Stromal cell of bone marrow (primary cell): Measurements from ENCODE around the gene GFI1B.
A peak's percentile ranks its signal among the peaks of the same experiment; 100 is the strongest.
"Not testable (repeated sequence)": the region's sequence is repeated elsewhere in the genome, so short reads cannot be mapped to it uniquely, and the experiment has no call there.

ENCODE experiments used
- DNase-seq: peaks from one replicate; pipeline ENCODE4 v3.0.0-alpha.2; 2012; ENCODE audit warnings: low read depth

Gene GFI1B

GRCh38 chr9:132978451-132979131, at the start of gene GFI1B:
Gene GFI1B, plus strand, starts transcription at chr9:132978694. Its CDS starts 7,985 bp downstream, at chr9:132986679.
- no peak for DNase-seq

- no peak for DNase-seq
These were observed 47.2 kb upstream of the GFI1B start for GRCh38 chr9:132931178-132931735.

DNA sequence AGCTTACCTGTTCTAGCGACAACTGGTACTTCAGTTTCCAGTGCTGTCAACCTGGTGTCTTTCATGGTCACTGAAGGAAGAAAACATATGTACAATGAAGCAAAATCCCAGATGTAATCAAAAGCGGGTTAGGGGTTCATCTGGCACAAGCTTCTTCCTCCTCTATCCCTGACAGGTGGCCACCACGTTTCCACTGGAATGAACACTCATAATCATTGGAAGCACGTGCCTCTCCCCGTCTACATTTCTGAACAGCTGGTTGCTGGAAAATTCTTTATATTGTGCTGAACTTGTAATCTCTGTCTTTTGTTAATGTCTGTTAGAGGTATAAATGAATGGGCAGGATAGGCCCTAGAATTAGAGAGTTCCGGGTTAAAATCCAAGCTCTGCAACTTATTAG, 43.5 kb upstream of the GFI1B start:
- no peak for DNase-seq

DNA sequence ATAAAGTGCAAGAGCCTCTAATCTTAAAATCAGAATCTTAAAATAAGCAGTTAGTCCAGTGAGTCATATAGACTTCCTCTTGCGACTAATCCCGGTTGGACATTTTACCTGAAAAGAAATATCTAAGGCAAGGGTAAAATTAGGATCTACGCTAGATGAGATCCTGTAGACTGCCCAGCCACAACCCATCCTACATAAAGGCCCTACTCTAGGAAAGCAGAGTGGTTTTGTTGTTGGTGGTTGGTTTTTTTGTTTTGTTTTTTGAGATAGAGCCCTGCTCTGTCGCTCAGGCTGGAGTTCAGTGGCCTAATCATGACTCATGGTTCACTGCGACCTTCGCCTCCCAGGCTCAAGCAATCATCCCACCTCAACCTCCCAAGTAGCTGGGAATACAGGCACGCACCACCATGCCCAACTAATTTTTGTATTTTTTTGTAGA, 41.0 kb upstream of the GFI1B start:
- DNase-seq = no peak

DNA sequence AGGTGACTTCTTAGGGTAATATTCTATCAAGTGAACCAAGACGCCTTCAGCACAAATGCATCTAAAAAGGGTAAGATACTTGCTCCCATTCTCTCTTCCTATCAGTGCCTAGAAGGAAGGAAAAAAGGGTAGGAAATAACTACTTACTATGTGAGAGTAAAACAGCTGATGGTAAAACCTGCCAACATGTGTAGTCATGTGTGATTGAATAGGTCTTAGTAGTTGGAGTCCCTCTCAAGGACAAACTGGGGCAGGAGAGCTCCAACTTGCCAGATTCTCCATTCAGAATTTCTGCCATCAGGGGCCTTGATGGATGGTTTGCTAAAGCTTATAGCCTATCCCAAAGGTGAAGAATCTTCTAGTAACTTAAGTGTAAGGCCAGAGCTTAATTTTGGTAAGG, 39.3 kb upstream of the GFI1B start:
- no peak for DNase-seq

- no peak for DNase-seq
These were observed 35.8 kb upstream of the GFI1B start for GRCh38 chr9:132942541-132943182.

- DNase-seq = no peak
These were observed 34.7 kb upstream of the GFI1B start for GRCh38 chr9:132943651-132944293.

DNA sequence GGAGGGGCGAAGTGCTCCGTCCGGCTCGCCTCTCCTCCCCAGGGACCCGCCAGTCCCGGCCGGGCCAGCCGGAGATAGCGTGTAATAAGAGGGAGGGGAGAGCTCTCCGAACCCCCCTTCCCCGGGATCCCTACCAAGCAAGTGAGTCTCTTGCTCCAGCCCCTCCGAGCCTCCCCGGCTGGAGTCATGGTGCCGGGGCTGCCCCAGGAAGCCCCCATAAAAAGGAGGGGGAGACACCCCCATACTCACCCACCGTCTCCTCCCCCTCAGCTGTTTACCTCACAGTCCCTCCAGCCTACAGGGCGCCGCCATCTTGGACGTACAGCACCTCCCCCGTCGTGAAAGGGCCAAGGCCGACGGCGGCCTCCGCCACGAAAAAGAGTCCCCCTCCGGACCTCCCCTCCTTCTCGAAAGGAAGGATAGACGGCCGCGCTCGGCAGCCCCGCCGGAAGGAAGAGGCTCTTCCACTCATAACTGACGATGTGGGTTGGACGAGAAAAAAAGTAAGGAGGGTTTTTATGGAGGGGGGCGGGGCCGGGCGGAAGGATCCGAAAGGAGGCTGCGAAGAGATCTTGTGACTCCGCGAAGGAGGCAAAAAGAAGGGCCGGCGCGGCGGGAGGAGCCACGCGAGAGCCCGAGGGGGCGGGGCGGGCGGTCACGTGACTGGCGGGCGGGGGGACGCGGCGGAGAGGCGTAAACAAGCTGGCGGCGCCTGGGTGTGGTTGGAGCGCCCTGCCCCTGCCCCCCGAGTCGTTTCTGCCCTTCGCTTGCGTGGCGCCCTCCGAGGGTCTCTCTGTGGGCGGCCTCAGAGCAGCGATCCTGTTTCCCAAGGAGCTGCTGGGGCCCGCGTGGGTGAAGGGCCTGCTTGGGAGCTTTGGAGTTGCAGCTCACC, 34.0 kb upstream of the GFI1B start, which contains the start of gene TSC1:
TSC1 (minus strand) TSS at position 323 of the 892 bp plus-strand sequence. CDS start 15,744 bp downstream, outside the sequence.
- DNase-seq = peak; percentile 91

GRCh38 chr9:132945186-132946130, 33.0 kb upstream of the GFI1B start:
- no peak for DNase-seq

DNA sequence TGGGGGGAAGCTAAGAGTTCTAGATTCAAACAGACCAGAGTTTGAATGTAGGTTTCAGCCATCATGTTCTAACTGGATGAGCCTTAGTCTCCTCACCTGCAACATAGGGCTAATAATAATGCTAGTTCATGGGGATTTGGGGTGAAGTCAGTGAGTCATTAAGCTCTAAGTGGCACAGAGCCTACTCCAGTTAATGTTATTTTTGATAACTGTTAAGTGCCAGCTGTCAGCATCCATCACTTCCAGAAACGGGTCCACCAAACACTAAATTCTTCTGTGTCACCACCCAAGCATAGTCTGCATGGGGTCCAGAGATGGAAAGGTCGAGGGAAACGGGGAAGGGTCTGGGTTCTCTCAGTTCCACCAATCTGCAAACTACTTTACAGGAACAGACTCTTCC, 32.3 kb upstream of the GFI1B start:
- no peak for DNase-seq

DNA sequence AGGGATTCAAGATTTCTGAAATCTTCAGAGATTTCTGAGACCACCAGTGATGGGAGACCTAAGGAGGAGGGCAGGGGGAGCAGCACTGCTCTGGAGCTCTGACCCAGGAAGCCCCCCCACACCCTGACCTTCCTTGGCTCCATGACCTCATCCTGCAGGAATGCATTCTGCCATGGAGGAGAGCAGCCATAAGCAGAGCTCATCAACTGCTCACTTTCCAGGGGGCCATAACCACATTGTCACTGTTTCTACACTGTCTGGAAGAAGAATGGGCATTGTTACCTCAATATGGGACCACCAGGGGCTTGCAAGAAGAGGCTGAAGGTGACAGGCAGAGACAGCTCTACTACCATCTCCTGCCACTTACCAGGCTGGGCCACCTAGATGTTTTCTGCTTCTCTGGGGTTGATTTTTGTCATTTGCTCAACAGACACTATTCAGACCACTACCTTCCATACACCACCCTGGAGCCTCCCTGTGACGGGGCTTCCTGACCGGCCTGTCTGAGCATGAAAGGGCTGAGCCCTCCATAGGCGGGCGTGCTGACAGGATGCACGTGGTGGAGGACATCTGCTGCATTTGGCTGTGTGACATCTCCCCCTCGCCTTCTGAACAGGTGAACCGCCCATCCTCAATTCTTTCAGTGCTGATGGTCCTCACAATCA, 31.7 kb upstream of the GFI1B start:
- DNase-seq = no peak

DNA sequence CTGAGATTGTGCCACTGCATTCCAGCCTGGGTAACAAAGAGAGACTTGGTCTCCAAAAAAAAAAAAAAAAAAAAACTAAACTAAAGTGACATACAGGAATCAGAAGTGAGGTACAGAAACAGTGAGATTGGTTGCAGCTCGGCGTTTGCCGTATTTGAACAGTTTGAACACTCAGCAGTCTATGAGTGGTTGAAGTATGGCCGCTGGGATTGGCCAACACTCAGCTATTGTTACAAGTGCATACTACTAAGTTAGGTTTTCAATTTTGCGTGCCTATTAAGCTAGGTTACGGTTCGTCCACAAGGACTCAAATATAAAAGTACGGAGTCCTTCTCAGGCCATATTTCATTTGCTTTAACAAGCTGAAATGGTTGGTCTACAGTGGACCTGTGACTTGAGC, 30.7 kb upstream of the GFI1B start:
- no peak for DNase-seq

DNA sequence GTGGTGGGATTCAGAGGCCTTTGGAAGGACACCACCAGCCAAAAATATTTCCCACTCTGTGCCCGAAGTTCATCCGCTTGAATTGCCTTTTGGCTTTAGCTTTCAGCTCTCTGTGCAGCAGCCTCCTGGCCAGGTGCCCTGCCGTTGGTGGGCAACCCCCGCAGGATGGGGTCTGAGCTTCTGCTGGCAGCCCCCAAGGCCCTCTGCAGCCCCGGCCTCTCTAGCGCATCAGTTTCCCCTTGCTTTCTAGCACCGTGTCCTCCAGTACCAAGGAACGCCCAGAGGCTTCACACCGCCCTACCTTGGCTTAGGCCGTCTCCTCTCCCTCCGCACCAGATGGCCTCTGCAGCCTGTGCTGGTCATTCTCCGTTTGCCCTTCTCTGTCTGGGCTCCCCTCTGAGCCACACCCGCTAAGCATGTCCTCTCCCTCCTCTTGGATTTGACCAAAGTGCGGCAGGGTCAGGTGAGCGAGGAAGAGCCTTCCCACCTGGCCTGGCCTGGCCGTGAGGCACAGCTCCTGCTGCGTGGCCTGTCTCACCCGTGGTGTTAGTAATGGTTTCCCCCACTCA, 29.9 kb upstream of the GFI1B start:
- no peak for DNase-seq

GRCh38 chr9:132949709-132950108, 28.8 kb upstream of the GFI1B start:
- DNase-seq = no peak

GRCh38 chr9:132955123-132955522, 23.4 kb upstream of the GFI1B start:
- DNase-seq = no peak

- no peak for DNase-seq
These were observed 22.7 kb upstream of the GFI1B start for GRCh38 chr9:132955768-132956167.

DNA sequence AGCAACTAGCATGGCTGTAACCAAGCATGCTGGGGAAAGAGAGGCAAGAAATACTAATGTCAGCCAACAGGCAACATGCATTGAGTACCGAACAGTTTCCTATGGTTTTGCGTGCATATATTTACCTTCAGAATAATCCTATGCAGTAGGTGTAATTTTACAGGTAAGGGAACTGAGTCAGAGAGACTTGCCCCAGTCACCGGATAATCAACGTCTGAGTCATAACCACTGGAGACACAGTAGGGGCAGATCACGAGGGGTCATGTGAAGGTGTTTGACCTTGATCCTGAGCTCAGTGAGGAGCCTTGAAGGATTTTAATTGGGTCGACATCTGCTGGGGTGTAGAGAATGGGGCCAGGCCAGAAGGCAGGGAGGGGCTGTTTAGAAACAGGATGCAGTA, 20.7 kb upstream of the GFI1B start:
- DNase-seq = no peak

DNA sequence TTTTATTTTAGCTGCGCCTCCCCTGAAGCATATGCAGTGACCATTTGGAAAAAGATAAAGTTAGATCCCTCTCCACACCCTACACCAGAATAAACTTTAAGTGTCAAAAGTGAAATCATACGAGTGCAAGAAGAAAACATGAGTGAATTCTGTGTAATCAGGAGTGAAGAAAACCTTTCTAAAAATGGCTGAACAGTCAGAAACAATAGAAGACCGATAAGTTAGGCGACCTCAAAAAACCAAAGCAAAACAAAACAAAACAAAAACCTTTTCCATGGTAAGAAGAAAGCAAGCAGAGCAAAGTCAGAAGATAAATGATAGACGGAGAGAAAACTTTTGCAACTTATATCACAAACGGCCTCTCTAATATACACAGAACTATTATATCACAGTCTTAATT, 17.5 kb upstream of the GFI1B start:
- DNase-seq = no peak

DNA sequence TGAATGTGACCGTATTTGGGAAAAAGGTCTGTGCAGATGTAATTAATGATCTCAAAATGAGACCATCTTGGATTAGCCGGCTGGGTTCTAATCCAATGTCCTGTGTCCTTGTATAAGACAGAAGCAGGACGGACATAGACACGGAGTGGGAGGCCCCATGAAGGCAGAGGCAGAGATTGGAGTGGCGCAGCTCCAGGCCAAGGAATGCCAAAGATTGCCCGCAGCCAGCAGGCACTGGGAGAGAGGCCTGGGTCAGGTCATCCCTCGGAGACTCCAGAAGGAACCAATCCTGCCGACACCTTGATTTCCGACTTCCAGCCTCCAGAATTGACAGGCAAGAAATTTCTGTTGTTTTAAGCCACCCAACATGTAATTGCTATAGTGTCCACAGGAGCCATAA, 13.0 kb upstream of the GFI1B start:
- no peak for DNase-seq

- not testable (repeated sequence) for DNase-seq
These were observed 10.6 kb upstream of the GFI1B start for GRCh38 chr9:132967908-132968307.
